NB4 (cell line): ENCODE results near the gene SLCO3A1.

Experiments used
- DNase-seq: peaks from one replicate; pipeline ENCODE4 v3.0.0; 2010; ENCODE audit warnings: low read depth
- H3K4me3 ChIP-seq: one replicate; pipeline ENCODE4 v1.5.1; 2011; ENCODE audit warnings: mild to moderate bottlenecking, low read depth, low read length, moderate library complexity
- CTCF ChIP-seq: IDR thresholded peaks from one replicate; pipeline ENCODE4 v1.5.1; 2012; ENCODE audit warnings: low read depth, low read length
- MAX ChIP-seq: IDR thresholded peaks from 2 replicates; pipeline ENCODE4 v1.6.1; 2011; ENCODE audit warnings: low read depth, low read length
- MYC ChIP-seq: IDR thresholded peaks from 2 replicates; pipeline ENCODE4 v1.6.1; 2011; ENCODE audit warnings: low read depth, low read length
- POLR2A ChIP-seq: IDR thresholded peaks from 2 replicates; pipeline ENCODE4 v1.6.1; 2011; ENCODE audit warnings: mild to moderate bottlenecking; ENCODE audit not compliant: insufficient read length; ENCODE audit errors: extremely low read depth

The SLCO3A1 gene

GRCh38 chr15:92130244-92130643 is 276.7 kb downstream of the SLCO3A1 start:
- no peak overlapping the region for H3K4me3 ChIP-seq
- TF ChIP-seq CTCF, result no peak
- TF ChIP-seq MAX, result no peak
- no peak for TF ChIP-seq MYC
- TF ChIP-seq POLR2A, result no peak
- DNase-seq, result no peak

- DNase-seq, result no peak
- H3K4me3 ChIP-seq, result no peak overlapping the region
- TF ChIP-seq POLR2A (no peak), MAX (no peak), MYC (no peak), CTCF (no peak)
Measured at GRCh38 chr15:92130906-92131305, 277.4 kb downstream of the SLCO3A1 start.

GRCh38 chr15:92132982-92133755 is 279.7 kb downstream of the SLCO3A1 start:
- TF ChIP-seq MYC, result no peak
- TF ChIP-seq MAX, result no peak
- TF ChIP-seq CTCF, result no peak
- no peak for TF ChIP-seq POLR2A
- H3K4me3 ChIP-seq, result no peak overlapping the region

GRCh38 chr15:92140796-92141195 is 287.3 kb downstream of the SLCO3A1 start:
- H3K4me3 ChIP-seq, result no peak overlapping the region
- no peak for DNase-seq
- TF ChIP-seq CTCF (no peak), MAX (no peak)

More at GRCh38 chr15:92132982-92133755, 279.7 kb downstream of the SLCO3A1 start:
- DNase-seq, result peak; percentile 39

- no peak for DNase-seq
- no peak for TF ChIP-seq MAX
- no peak for TF ChIP-seq POLR2A
- TF ChIP-seq MYC, result no peak
- TF ChIP-seq CTCF, result no peak
Measured at GRCh38 chr15:92141607-92142006, 288.1 kb downstream of the SLCO3A1 start.

More at GRCh38 chr15:92141607-92142006, 288.1 kb downstream of the SLCO3A1 start:
- H3K4me3 ChIP-seq, result no peak overlapping the region
